ENCODE data around the gene KPNA6.

GRCh38 chr1:32181563-32181962, 73.7 kb downstream of the KPNA6 start:
- TF ChIP-seq CTCF (IDR thresholded peaks at IDR 0.05): no peak
- no peak for TF ChIP-seq POLR2A (IDR thresholded peaks at IDR 0.05)
- TF ChIP-seq POLR2AphosphoS5 (IDR thresholded peaks at IDR 0.05; ENCODE audit: insufficient read depth in 1 of 2, low read depth in 1 of 2): no peak

Measured in vagina (tissue), 2 donors.